Muscle of arm (tissue), 14 donors: Measurements from ENCODE around the gene RHOBTB1. TPM values are rescaled to one million over a fixed set of nuclear protein-coding genes. Genes with fewer than 3 reads are reported as not detected.
"Not testable (repeated sequence)": the region's sequence is repeated elsewhere in the genome, so short reads cannot be mapped to it uniquely, and the experiment has no call there.

ENCODE experiments used
- DNase-seq: peaks from one replicate; pipeline ENCODE4 v3.0.0-alpha.2; 2013
- long read RNA-seq, 11 donors: transcript quantifications; one replicate each; lab custom pipeline, GENCODE V29; 2026
- polyA plus RNA-seq, 12 donors: library from polyadenylated mRNA; unstranded; fragments of 120-200 nt; gene quantifications; one replicate each; pipeline ENCODE4 v1.2.1, GENCODE V29; 2013; ENCODE audit not compliant: insufficient read length in 12 of 12

RHOBTB1 gene
- 10 to 100 TPM in 11 of 12 donors, not detected in 1; 20.8 to 42.6 (median 25.2) TPM for polyA plus RNA-seq
- long read RNA-seq, donor 1, full-length matches to known transcripts, result 1 of 1 reads
- long read RNA-seq, donor 1, partial matches to known transcripts, result 0 of 1 reads
- long read RNA-seq, donor 1, other reads (novel, unspliced or antisense), result 0 of 1 reads
- long read RNA-seq, donor 2, full-length matches to known transcripts, result 1 of 1 reads
- long read RNA-seq, donor 2, partial matches to known transcripts, result 0 of 1 reads
- long read RNA-seq, donor 2, other reads (novel, unspliced or antisense), result 0 of 1 reads
- long read RNA-seq, donor 3, result 0 reads
- long read RNA-seq, donor 4, full-length matches to known transcripts, result 1 of 1 reads
- long read RNA-seq, donor 4, partial matches to known transcripts, result 0 of 1 reads
- long read RNA-seq, donor 4, other reads (novel, unspliced or antisense), result 0 of 1 reads
- long read RNA-seq, donor 5, result 0 reads
- long read RNA-seq, donor 6, full-length matches to known transcripts, result 1 of 1 reads
- long read RNA-seq, donor 6, partial matches to known transcripts, result 0 of 1 reads
- long read RNA-seq, donor 6, other reads (novel, unspliced or antisense), result 0 of 1 reads
- long read RNA-seq, donor 7, full-length matches to known transcripts, result 2 of 2 reads
- long read RNA-seq, donor 7, partial matches to known transcripts, result 0 of 2 reads
- long read RNA-seq, donor 7, other reads (novel, unspliced or antisense), result 0 of 2 reads
- long read RNA-seq, donor 8, full-length matches to known transcripts, result 1 of 1 reads
- long read RNA-seq, donor 8, partial matches to known transcripts, result 0 of 1 reads
- long read RNA-seq, donor 8, other reads (novel, unspliced or antisense), result 0 of 1 reads
- long read RNA-seq, donor 9, full-length matches to known transcripts, result 3 of 3 reads
- long read RNA-seq, donor 9, partial matches to known transcripts, result 0 of 3 reads
- long read RNA-seq, donor 9, other reads (novel, unspliced or antisense), result 0 of 3 reads
- long read RNA-seq, donor 10, full-length matches to known transcripts, result 2 of 2 reads
- long read RNA-seq, donor 10, partial matches to known transcripts, result 0 of 2 reads
- long read RNA-seq, donor 10, other reads (novel, unspliced or antisense), result 0 of 2 reads
- long read RNA-seq, donor 11, full-length matches to known transcripts, result 3 of 3 reads
- long read RNA-seq, donor 11, partial matches to known transcripts, result 0 of 3 reads
- long read RNA-seq, donor 11, other reads (novel, unspliced or antisense), result 0 of 3 reads

GRCh38 chr10:60944058-60944909, at the start of gene RHOBTB1:
Gene RHOBTB1 (minus strand): TSS chr10:60944185. CDS start chr10:60911542, 32,643 bp downstream.
- peak; percentile 83 for DNase-seq

- DNase-seq, result no peak
Observed at GRCh38 chr10:60992636-60993035, 48.7 kb upstream of the RHOBTB1 start.

GRCh38 chr10:60990663-60991062, 46.7 kb upstream of the RHOBTB1 start:
- no peak for DNase-seq

GRCh38 chr10:60989400-60989876, 45.5 kb upstream of the RHOBTB1 start:
- DNase-seq, result no peak

GRCh38 chr10:60986791-60987190, 42.8 kb upstream of the RHOBTB1 start:
- no peak for DNase-seq

GRCh38 chr10:60985951-60986350, 42.0 kb upstream of the RHOBTB1 start:
- DNase-seq, result no peak

- no peak for DNase-seq
Observed at GRCh38 chr10:60980997-60981396, 37.0 kb upstream of the RHOBTB1 start.

GRCh38 chr10:60979667-60980104, 35.7 kb upstream of the RHOBTB1 start:
- DNase-seq, result no peak

- DNase-seq, result no peak
Observed at GRCh38 chr10:60978287-60979115, 34.5 kb upstream of the RHOBTB1 start.

- DNase-seq, result no peak
Observed at GRCh38 chr10:60977161-60978122, 33.5 kb upstream of the RHOBTB1 start.

GRCh38 chr10:60976687-60977086, 32.7 kb upstream of the RHOBTB1 start:
- DNase-seq, result no peak

GRCh38 chr10:60975716-60976115, 31.7 kb upstream of the RHOBTB1 start:
- DNase-seq, result peak; percentile 14

GRCh38 chr10:60974463-60975149, 30.6 kb upstream of the RHOBTB1 start:
- no peak for DNase-seq

GRCh38 chr10:60973086-60973485, 29.1 kb upstream of the RHOBTB1 start:
- no peak for DNase-seq

- not testable (repeated sequence) for DNase-seq
Observed at GRCh38 chr10:60972181-60972580, 28.2 kb upstream of the RHOBTB1 start.

- DNase-seq, result no peak
Observed at GRCh38 chr10:60970526-60970925, 26.5 kb upstream of the RHOBTB1 start.

- no peak for DNase-seq
Observed at GRCh38 chr10:60968504-60968903, 24.5 kb upstream of the RHOBTB1 start.
